Kidney glomerular epithelial cell (primary cell): ENCODE results near the gene MGST2.
"Not testable (repeated sequence)": the region's sequence is repeated elsewhere in the genome, so short reads cannot be mapped to it uniquely, and the experiment has no call there.

Source experiments
- DNase-seq: peaks from one replicate; lab custom pipeline; 2025; lab: John Stamatoyannopoulos, UW

MGST2 gene

DNA sequence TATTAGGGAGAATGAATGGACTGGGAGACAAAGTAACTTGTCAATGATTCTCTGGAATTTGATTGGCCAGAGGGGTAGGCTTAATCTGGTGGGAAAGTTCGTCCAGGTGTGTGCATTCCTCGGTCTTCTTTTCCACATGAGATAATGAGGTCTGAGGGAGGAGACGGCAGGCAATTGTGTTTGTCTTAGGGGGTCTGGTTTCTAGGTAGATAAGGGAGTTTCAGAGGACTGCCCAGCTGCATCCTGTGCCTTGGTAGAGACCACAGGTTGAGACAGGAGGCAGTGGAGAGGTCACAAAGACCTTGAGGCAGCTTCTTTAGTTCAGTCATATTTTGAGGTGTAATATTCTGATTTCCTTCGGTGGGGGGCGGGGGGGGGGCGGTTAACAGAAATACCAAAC, 4.3 kb downstream of the MGST2 start:
- DNase-seq, result no peak

DNA sequence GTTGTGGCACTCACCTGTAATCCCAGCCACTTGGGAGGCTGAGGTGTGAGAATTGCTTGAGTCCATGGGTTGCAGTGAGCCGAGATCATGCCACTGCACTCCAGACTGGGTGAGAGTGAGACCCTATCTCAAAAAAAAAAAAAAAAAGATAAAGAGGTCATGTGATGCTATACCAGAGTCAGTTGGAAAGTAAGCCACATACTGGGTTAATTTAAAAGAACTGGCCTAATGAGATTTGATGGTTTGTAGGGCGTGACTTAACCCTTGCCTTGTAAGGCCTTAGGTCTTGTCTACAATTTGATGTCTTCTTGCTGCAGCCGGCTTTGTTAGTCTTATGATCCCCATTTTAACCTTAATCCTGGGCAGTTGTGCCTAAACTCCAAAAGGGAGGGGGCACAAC, 5.2 kb downstream of the MGST2 start:
- DNase-seq, result no peak

DNA sequence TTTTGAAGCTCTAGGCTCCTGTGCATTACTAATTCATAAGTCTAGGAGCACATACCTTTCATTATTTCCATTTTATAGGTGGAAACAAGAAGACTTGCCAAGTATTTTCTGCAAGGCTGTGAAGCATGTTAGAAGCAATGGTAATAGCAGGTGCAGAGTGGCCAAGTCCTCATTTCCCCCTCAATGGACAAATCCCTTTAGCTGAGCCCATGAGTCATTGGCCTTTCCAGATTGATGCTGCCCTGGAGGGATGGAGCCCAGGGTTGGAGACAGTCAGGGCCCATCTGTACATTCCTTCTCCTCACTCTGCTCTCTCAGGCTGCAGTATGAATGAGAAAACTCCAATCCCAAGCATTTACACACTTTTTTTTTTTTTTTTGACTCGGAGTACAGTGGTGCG, 6.6 kb downstream of the MGST2 start:
- DNase-seq, result no peak

DNA sequence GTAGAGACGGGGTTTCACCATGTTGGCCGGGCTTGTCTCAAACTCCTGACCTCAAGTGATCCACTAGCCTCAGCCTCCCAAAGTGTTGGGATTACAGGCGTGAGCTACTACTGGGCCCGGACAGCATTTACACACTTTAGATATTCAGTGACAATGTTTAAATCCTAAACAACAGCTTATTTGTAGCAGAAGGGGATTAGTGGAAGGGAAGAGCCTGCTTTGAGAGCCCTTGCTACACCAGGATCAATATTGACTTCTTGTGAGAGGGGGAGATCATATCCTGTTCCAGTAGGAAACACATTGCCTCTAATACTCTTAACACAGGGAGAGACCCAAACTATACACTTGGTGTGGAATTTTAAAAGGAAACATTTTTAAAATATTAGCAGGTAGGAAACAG, 7.1 kb downstream of the MGST2 start:
- DNase-seq, result no peak

DNA sequence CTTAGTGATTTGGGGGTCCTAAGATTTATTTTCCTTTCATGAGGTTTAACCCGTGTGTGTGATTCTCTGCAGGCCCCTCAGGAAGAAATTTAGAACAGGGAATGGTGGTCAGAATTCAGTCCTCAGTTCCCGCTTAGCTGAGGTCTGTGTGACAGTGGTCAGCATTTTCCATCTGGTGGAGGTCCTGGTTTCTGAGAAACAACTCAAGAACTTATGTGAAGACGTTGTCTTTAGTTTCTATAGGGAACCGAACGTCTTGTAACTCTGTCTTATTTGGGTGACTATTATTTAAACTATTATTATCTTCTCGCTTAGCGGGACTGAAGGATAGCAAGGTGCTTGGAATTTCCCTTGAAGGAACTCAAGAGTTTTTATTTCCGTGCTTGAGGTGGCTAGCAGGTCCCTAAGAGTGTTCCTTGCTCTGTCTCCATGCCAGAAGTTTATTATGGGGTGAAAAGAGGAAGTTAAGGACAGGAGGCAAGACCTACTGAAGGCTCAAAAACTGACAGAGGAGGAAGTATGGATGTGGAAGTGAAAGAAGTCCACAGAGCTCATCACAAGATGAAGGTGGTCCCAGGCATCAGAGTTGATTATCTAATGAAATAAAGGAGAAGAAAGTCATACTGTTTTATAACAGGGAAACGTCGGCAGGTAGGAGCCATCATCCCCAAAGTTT, 9.4 kb downstream of the MGST2 start:
- no peak for DNase-seq

DNA sequence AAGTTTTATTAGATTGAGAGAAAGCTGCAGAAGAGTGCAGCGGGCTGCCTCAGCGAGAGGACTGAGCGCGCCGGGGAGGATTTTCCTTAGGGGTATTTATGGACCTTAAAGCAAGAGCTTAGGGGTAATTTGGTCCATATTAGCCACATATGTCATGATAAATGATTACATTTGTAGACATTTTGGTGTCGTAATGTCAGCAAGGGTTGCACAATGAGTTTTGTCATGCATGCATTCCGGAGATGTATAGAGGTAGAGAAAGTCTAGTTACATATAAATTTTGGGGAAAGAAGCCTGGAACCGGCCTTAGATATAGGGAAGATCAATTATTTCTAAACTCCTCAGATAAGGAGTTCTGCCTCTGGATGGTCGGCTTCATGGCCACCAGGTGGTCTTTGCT, 10.0 kb downstream of the MGST2 start:
- no peak for DNase-seq

DNA sequence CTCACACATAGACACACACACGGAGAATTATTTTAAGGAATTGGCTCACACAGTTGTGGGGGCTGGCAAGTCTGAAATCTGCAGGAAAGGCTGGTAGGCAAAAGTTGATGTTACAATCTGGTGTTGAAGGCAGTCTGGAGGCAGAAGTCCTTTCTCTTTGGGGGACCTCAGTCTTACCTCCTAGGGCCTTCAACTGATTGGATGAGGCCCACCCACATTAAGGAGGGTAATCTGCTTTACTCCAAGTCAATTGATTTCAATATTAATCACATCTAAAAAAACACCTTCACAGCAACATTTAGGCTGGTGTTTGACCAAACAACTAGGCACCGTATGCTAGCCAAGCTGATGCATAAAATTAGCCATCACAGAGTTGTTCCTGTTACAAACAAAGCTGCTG, 10.7 kb downstream of the MGST2 start:
- no peak for DNase-seq

DNA sequence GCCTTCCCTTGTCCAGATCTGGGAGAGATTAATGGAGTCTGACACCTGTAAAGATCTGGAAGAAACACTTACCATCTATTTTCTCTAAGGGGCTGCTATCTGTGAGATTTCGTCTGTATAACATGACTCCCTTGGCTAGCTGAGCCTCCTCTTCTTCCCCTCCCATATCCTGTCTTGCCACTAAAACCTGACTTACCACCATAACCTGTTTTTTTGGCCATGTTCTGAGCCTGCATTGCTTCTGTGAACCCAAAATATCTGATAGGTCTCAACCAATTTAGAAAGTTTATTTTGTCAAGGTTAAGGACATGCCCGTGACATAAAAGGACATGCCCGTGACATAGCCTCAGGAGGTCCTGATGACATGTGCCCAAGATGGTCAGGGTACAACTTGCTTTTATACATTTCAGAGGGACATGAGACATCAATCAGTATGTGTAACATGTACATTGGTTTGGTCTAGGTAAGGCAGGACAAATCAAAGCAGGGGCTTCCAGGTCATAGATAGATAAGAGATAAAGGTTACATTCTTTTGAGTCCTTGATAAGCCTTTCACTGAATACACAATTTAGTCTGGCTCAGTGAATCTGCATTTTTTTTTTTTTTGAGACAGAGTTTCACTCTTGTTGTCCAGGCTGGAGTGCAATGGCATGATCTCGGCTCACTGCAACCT, 11.4 kb downstream of the MGST2 start:
- DNase-seq, result no peak

DNA sequence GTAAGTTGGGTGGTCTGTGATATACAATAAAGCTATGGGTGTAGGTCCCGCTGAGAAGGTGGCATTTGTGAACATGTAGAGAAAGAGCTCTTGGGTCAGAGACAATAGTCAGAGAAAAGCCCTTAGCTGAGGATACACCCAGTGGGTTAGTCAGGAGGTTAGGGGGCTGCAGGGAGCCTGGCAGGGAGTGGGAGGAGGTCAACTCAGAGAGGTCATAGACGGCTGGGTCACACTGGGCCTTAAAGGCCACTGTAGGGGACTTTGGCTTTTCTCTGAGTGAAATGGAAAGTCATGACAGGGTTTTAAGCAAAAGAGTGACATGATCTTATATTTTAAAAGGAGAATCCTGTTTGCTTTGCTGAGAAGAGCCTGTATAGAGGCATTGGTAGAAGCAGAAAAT, 16.7 kb downstream of the MGST2 start:
- DNase-seq, result no peak

DNA sequence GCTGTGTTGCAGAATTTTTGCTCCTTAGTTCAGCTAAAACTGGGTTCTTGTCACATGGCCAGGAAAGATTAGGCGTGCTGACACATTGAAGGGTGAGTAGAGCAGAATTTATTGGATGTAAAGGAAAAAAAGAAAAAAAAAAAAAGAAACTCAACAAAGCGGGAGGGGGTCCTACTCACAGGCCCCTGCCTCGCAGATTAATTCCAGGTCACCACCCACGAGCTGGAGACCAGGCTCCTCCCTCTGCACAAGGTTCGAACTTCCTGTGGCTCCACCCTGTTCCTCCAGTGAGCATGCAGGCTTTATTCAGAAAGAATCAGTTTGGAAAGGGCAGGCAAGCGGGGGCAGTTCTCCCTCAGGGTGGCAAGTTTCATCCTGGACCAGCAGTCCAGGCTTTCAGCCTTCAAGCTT, 17.1 kb downstream of the MGST2 start:
- DNase-seq, result no peak

DNA sequence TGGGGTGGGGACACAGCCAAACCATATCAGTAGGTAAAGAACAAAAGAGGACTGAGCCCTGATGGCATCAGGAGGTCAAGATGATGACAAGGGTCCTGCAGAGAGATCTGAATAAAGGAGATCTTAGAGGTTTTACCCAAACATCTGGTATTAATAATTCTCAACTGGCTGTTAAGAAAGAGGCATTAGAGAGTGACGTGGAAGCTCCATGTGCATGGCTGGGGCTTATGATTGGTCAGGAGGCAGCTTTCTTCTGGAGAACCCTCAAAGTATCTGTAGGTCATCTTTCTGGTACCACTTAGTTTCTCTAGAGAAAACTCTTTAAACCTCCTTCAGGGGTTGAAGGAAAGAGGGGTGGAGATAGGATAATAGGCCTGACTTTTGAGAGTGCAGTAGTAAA, 18.7 kb downstream of the MGST2 start:
- no peak for DNase-seq

DNA sequence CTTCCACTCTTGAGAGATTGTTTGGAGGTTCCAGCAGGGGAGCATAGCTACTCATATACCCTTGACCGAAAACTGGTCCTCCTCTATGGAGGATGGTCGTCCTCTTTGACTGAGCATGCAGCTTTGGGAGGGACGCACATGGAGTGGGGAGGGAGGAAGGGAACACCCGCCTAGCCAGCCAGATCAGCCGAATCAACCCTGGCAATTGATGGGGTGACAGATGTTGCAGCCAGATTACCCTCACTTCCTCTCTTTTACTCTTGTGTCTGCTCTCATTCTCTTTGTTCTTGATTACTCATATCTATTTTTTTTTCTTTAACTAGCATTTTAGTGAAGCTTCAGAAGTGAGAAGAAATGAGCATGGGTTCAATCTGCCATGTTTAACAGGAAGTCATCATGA, 19.6 kb downstream of the MGST2 start:
- DNase-seq, result no peak

DNA sequence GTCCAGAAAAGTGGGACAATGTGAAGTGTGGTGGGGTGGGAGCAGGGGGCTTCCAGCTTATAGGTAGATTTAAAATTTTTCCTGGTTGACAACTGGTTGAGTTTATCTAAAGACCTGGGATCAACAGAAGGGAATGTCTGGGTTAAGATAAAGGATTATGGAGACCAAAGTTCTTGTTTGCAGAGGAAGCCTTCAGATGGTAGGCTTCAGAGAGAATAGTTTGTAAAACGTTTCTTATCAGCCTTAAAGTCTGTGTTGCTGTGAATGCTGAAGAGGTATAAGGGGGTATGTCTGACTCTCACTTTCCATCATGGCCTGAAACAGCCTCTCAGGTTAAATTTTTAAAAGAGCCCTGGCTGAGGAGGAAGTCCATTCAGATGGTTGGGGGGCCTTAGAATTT, 20.5 kb downstream of the MGST2 start:
- no peak for DNase-seq

DNA sequence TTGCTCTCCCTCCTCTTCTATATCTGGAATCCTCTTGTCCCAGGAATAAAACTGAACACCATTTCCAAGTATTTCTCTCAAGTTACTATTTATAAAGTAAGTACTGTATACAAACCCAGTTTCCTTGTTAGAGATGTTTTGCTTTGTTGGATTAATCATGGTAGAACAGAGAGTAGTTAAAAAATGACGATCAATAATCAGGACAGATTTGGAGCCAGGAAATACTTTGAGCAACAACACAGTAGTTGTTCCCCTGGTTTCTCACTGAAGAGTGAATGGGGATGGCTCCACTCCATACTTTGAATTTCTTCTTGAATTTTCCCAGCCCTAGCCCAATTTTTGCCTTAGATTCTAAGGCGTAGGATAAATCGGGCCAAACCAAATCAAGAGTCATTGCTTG, 21.4 kb downstream of the MGST2 start:
- DNase-seq, result no peak

DNA sequence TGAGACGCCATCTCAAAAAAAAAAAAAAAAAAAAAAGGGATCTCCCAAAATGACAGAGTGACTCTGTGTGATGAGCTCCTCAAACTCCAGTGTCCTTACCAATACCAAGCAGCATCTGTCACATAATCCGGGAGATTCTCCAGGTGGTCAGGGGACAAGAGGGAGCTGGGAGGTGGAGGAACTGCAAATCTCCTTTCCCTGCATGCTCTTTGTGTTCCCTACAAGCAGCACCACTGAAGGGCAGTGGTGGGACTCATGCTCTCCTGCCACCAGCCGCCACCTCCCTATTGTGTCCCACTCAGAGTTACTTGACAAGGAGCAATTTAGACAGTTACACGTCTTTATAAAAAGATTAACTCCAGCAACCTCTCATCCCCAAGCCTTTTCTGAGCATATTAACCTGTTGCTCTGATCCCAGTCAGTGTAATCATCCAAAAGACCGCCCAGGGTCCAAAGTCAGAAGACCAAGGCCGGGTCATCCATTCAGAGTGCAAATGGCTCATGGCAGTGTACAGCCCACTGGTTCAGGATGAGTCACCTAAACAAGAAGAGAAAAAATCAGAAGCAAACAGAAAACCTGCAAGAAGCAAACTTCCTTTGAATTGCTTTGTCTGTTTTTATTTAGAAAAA, 23.6 kb downstream of the MGST2 start:
- DNase-seq, result peak; percentile 9

DNA sequence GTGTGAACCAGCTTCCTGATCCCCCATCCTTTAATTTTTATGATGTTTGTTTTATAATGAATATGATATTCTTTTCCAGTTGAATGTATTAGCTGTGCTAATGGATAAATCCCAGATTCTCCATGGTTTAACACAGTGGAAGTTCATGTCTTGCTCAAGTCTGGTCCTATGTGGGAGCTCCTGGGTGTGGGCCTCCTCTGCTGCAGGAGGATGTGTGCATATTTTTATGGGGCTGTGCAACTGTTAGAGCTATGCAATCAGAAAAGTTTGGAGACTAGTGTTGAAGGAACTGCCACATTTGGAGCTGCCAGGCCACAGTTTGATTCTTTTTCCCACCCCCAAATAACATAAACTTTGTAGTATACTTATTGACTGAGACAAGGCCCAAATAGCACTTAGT, 24.8 kb downstream of the MGST2 start:
- DNase-seq, result no peak

DNA sequence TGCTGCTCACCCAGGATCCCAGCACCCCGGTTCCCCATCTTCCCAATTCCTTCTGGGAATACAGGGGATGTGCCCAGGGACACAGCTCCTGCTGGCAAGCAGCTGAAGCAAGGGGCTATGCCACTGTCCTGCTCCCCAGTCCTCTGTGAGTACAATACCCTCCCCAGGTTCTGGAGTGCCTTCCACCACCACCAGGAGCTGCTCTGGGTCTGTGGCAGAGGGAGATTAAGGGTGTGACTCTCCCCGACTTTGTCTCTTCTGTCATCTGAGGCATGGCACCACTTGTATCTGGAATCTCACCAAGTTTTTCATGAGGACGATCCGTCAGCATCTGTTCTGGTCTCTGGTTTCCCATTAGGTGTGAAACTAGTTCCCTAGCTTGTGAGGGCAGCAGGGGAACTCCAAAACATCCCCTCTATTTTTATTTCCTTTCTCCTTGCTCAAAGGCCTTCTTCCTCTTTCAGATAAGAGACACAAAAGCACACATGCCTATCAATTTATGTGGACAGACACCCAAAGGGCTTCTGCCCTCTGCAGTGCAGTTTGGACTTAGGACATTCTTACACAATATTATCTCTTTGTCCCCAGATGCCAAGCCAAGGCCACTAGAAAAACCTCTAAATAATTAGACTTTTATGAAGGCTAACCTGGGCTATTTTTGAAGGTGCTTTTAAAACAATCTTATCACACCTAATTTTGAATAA, 26.8 kb downstream of the MGST2 start:
- DNase-seq, result no peak

DNA sequence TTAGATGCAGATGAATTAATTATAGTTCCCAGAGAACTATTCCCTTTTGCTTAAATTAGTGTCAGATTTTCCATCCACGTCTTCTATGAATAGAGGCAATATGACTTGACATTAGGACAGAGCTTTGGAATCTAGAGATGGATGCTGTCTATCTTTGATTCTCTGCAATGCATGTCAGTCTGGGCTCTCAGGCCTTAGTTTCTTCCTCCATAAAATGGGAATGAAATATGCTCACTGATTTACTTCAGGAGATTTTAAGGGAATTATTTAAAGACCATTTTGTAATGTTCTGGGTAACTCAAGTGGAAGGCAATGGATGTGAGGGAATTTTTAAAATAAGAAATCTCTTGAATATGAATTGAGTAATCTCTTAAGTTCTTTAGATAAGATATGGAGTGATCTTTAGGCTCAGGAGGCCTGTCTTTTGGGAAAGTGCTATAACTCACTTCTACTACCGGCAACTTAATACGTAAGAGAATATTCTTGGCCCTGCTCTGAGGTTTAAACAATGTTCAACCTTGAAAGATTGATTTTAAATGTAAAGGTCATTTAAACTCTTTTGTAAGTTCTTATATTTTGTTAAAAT, 29.0 kb downstream of the MGST2 start:
- no peak for DNase-seq

DNA sequence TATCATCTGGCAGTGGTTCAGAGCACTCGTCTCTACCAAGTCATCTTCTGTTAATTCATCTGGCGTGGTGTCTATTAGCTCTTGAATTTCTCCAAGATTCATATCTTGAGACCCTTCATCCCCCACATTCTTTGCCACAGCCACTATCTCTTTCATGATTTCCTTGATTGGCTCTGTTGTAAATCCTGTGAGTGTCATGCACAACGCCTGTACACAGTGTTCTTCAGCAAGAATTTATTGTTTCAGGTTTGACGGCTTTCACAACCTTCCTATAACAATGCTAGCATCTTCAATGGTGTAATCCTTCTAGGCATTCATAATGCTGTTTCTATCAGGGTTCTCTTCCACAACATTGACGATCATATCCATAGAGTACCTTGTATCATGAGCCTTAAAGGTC, 30.9 kb downstream of the MGST2 start:
- DNase-seq, result no peak

DNA sequence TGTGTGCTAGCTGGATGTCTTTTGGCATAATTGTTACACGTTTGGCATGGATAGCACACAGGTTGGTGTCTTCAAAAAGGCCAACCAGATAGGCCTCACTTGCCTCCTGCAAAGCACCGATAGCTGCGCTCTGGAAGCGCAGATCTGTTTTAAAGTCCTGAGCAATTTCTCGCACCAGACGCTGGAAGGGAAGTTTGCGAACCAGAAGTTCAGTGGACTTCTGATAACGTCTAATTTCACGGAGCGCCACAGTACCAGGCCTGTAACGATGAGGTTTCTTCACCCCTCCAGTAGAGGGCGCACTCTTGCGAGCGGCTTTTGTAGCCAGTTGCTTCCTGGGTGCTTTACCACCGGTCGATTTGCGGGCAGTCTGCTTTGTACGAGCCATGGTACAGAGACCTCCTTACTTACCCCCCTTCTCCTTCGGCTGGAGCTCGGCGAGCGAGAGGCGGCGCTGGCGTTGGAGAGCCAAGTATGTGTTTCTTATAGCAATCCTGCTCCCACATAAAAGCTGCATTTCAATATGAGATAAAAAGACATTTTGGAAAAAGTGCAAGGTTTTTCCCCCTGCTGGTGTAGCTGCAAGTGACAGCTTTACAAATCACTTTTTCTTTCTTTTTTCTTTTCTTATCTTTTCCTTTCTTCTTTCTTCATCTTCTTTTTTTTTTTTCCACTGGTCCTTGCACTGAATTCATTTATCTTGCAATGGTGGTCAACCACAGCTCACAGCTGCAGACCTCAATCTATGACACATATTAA, 32.7 kb downstream of the MGST2 start:
- DNase-seq, result not testable (repeated sequence)

DNA sequence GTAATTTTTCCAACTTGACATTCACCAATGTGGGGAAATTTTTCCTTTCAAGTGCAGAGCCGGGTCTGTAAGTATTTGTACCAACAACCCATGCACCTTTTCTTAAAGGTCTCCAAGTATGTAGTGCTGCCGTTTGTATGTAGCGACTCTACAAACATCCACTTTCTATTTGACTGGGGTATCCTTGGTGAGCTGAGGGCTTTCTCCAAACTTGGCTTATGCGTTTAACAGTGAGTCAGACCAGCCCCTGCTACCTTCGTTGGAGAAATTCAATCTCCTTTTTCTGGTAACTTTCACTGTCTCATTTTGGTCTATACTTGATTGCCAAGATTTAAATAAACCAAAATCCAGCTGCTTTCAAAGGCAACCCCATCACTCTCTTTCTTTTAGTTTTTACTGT, 34.9 kb downstream of the MGST2 start:
- no peak for DNase-seq

DNA sequence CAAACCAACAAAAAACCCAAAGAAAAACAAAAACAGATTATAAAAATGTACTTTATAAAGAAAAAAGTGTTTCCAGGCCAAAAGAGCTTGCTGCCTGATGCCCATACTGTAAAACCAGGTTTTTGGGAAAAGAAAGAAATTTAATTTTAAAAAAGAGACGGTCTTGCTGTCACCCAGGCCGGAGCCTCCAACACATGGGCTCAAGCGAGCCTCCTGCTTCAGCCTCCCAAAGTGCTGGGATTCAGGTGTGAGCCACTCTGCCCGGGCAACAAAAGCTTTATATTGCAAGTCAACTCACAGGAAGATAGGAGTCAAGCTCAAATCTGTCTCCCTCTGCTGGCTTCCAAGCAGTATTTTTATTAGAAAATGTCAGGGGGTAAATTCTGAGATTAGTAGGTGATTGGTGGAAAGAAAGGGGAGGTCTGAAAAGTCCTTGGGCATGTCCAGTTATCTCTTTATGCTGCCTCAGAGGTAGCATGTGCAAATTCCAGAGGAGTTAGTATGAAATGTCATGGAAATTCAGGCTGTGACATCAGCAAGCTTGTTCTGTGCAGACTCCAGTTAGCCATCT, 39.4 kb downstream of the MGST2 start:
- DNase-seq, result no peak
